Measurements from ENCODE around the gene PTMA.

- no peak for TF ChIP-seq CTCF (IDR thresholded peaks at IDR 0.05)
- no peak for TF ChIP-seq POLR2A (IDR thresholded peaks at IDR 0.05)
These were observed 25.6 kb upstream of the PTMA start for GRCh38 chr2:231682603-231683291.
